Inflammatory macrophage (primary cell): ENCODE results near the gene POU2F1.
A peak's percentile ranks its signal among the peaks of the same experiment; 100 is the strongest.

Source experiments
- DNase-seq, 2 donors: peaks; one replicate each; pipeline ENCODE4 v3.0.0-alpha.2; 2020 to 2022

Gene POU2F1

GRCh38 chr1:167423684-167424619 lies 203.3 kb downstream of the POU2F1 start:
- no peak for DNase-seq

- DNase-seq = no peak
Measured at GRCh38 chr1:167425482-167425881, 204.8 kb downstream of the POU2F1 start.

GRCh38 chr1:167426716-167427115 lies 206.0 kb downstream of the POU2F1 start:
- no peak for DNase-seq

GRCh38 chr1:167427848-167428247 lies 207.2 kb downstream of the POU2F1 start:
- no peak for DNase-seq

GRCh38 chr1:167428395-167428794 lies 207.7 kb downstream of the POU2F1 start:
- no peak for DNase-seq

GRCh38 chr1:167429612-167430011 lies 208.9 kb downstream of the POU2F1 start:
- DNase-seq = no peak

- no peak for DNase-seq
Measured at GRCh38 chr1:167430134-167430848, 209.6 kb downstream of the POU2F1 start.

- no peak for DNase-seq
Measured at GRCh38 chr1:167430849-167431242, 210.2 kb downstream of the POU2F1 start.

- DNase-seq = no peak
Measured at GRCh38 chr1:167431261-167431908, 210.7 kb downstream of the POU2F1 start.

- DNase-seq = peak in 1 of 2 donors; percentile 7
Measured at GRCh38 chr1:167431909-167432650, 211.4 kb downstream of the POU2F1 start.

- no peak for DNase-seq
Measured at GRCh38 chr1:167432780-167433179, 212.1 kb downstream of the POU2F1 start.

- DNase-seq = no peak
Measured at GRCh38 chr1:167433884-167434283, 213.2 kb downstream of the POU2F1 start.

- DNase-seq = no peak
Measured at GRCh38 chr1:167434306-167434705, 213.6 kb downstream of the POU2F1 start.

GRCh38 chr1:167435484-167435883 lies 214.8 kb downstream of the POU2F1 start:
- no peak for DNase-seq

GRCh38 chr1:167438171-167439138 lies 217.8 kb downstream of the POU2F1 start:
- no peak for DNase-seq

GRCh38 chr1:167439301-167439988 lies 218.8 kb downstream of the POU2F1 start:
- DNase-seq = peak in 1 of 2 donors; percentile 21

- no peak for DNase-seq
Measured at GRCh38 chr1:167440345-167440744, 219.7 kb downstream of the POU2F1 start.

- no peak for DNase-seq
Measured at GRCh38 chr1:167440776-167441175, 220.1 kb downstream of the POU2F1 start.

GRCh38 chr1:167441222-167441621 lies 220.5 kb downstream of the POU2F1 start:
- DNase-seq = no peak

GRCh38 chr1:167442142-167442848 lies 221.6 kb downstream of the POU2F1 start:
- peak; percentile 80 to 81 for DNase-seq
